ENCODE measurements around the gene SEMA5B.

Gene SEMA5B

DNA sequence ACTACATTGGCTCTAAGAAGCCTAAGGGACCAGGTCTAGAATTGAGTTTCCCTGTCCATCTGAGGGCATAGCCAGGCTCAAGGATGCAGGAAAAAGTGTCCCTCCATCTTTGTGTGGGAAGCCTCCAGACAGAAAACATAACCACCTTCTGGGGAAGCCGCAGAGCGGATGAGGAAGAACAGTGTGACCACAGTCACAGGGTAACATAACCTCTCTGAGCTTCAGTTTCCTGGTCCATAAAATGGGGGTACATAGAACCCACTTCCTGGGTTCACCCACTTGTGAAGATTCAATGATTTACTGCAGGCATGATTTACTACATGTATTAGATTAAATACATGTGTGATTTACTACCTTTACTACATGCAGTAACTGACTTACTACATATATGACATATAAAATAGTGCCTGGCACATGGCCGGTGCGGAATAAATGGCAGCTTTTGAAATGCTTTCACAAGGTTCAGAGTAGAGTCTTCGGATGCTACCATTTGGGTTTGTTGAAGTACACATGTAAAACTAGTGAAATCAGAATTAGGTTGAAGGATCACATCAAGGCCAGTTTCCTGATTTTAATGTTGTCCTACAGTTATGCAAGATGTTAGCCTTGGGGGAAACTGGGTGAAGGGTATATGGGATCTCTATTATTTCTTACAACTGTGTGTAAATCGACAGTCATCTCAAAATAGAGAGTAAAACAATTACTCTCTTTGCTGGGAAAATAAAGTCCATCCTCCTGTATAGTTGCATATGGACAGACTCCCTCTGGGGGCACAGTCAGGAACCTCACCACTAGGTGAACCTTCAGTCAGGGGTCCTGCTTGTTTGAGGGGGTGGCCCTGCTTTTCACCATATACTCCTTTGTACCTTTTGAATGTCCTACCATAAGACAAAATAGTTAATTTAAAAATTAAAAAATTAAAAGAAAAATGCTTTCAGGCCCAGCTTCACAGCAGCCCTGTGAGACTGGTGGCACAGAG lies 86.0 kb downstream of the SEMA5B start:
- no peak for DNase-seq

DNA sequence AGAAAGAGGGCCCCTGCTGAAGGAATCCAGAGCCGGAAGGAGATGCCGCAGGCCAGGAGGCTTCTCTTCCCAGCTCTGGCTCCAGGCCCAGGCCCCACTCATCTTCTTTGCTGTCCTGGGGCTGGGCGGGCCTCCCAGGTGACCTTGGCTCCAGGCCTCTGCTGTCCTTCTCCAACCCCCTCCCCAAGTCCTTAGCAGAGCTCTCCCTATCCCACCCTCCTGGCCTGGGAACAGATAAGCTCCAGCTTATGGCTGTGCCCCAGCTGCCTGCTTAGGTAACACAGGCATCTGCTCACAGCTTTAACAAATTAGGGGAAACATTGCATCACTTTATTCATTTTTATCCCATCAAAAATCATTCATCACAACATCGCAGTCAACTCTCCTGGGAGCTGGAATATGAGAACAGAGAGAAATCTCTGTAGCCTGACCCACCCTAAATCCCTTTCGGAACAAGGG lies 86.9 kb downstream of the SEMA5B start:
- no peak for DNase-seq

GRCh38 chr3:122938783-122939425 lies 88.7 kb downstream of the SEMA5B start:
- no peak for DNase-seq

DNA sequence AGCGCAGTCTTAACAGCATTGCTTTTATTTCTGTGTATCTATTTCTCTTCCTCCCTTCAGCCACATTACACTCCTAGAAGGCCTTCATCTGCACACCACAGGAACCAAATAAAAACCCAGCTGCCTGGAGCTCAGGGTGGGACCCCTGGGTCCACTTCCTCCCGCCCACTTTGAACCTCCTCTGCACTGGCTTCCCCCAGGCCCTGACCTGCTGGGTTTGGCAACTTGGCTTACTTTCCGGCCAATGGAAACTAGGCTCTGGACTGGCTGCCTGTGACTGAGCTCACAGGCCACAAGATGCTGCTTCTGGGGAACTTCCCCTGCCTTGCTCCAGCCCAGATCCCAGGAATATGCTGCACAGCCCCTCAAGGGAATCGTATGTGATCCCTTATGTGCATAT lies 89.8 kb downstream of the SEMA5B start:
- no peak for DNase-seq

GRCh38 chr3:122936986-122937385 lies 90.6 kb downstream of the SEMA5B start:
- no peak for DNase-seq

DNA sequence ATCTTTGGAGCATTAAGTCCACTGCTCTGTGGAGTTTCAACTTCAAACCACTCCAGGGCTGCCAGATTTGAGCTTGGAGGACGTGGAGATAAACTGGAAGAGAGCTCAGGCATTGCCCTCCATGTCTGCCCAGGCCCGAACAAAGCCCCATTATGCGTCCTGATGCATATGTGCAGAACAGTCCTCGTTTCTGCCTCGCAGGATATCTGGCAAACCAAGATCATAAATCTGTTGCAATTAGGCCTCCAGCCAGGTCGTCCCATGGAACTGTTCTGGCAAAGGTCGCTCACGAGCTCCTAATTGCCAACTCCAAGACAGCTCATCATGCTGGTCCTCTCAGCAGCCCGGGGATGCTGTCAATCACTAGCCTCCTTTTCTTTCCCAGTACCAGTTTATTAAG lies 91.2 kb downstream of the SEMA5B start:
- no peak for DNase-seq

DNA sequence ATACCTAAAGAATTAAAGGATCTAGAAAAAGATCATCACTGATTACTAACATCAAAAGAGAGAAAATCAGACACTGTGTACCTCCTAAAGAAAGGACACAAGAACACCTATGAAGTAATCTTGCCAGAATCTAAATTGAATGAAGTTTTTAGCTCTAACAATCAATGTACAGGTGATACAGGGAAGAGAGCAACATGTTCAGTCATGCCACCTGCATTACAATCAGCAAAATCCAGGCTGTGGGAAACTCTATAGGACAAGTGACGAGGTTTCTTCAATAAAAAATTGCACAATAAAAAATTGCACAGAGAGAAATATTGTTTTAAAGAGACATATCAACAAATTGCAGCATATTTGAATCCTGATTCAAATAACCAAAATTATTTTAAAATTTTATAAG lies 93.3 kb downstream of the SEMA5B start:
- no peak for DNase-seq

DNA sequence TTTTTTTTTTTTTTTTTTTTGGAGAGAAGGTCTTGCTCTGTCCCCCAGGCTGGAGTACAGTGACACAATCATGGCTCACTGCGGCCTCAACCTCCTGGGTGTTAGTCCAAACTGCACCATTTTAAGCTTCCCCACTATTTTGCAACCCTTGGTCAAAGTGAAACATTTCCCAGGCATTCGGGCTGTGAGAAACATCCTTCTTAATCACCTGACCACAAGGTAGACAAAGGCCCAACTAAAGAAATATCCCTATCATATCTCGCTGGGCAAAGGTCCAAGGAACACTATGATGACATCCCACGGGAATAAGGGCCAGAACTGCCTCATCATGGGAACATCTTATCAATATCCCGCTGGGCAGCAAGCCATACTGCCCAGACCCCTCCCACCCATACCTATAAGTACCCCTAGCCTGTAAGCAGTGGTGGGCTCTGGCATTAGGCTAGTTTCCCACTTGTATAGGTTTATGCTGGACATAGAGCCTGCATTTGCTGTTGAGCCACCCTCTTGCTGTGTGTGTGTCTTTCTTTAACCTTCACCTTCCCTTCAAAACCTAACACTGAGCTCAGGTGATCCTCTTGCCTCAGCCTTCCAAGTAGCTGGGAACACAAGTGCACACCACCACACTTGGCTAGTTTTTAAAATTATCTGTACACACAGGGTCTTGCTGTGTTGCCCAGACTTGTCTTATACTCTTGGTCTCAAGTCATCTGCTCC lies 95.2 kb downstream of the SEMA5B start:
- no peak for DNase-seq

DNA sequence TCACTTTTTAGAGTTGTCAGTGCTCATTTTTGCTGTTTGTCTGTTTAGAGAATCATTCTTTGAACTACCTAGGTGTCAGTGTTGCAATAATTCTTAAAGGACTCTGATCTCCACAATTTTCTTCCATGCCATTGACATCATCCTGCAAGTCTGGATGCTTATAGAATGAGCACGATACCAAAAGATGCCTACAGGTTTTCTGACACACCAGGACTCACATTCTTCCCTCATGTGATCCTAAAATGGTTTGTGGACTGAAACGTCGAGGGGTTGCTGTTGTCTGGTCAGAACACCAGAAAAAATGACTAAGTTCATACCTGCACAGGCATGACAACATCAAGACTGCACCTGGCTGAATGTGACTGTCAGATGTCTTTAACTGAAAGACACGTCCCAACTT lies 95.9 kb downstream of the SEMA5B start:
- DNase-seq = no peak

DNA sequence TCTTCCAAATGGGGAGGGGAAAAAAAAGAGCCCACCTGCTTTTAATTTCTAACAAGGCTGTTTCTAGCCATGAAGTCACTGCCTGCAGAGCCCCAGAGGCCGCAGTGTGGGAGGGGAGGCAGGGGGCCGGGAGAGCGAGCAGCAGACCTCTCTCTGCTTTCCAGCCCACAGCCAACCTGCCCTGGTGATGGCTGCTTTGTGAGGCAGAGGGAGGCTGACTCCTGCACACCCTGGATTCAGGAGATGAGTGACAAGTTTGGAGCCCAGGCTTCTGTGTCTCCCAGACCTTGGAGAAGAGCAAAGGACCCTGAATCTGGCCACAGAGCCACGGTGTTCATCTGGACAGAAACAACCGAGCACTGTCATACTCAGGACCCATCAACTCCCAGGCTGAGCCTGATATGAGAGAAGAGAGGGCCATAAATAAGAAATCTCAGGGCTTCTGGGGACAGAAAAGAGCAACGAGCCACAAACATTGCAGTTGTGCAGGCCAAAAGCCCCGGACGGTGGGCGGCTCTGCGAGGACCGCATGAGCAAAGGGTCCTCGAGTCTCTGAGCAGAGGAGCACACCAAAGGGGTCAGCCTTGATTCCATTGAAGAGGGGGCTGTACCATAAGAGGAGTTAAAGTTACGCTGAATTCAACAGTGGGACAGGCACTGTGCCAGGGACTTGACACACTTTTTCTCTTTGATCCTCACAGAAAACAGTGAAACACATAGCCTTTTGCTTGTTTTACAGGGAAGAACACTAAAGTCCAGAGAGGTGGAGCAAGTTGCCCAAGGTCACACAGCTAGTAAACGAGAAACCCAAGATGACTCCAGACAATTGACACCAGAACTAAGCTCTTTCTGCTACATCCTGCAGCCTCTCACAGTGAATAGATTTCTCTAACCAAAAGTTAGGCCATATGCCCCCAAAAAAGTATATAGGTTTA lies 97.2 kb downstream of the SEMA5B start:
- DNase-seq = no peak

- no peak for DNase-seq
Measured at GRCh38 chr3:122929188-122930062, 98.1 kb downstream of the SEMA5B start.

- no peak for DNase-seq
Measured at GRCh38 chr3:122928396-122929187, 99.0 kb downstream of the SEMA5B start.

DNA sequence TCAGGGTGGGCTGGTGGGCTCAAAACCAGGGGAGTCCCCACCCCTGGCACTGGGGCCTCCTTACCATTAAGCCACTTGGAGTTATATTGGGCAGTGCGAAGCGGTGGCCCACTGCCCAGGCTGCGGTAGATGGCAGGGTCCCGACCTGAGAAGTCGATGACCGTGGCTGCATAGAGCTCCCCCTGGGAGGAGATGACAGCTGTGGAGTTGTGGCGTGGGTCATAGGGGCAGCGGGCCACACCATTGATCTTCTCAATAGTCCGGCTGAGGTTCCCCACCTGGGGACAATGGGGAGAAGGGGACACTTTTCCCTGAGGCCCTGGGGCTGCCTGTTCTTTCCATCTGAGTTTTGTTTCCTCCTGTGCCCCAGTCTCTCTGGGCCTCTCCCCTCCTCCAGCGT lies 99.8 kb downstream of the SEMA5B start:
- DNase-seq = no peak

DNA sequence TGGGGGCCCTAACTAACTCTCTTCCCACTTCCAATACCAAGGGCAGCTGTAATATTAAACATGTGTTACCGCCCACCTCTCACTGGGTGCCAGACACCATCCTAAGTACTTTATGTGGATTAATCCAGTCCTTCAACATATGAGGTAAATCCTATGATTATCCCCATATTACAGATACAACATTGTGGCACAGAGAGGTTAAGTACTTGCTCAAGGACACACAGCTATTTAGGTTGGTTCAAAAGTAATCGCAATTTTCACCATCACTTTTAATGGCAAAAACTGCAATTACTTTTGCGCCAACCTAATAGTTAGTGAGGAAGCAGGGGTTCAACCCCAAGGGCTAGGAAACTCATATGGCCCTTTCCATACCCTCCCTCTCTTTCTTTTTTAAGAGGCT lies 100.8 kb downstream of the SEMA5B start:
- DNase-seq = no peak

- DNase-seq = no peak
Measured at GRCh38 chr3:122926322-122926721, 101.2 kb downstream of the SEMA5B start.

GRCh38 chr3:122925756-122926155 lies 101.8 kb downstream of the SEMA5B start:
- no peak for DNase-seq

DNA sequence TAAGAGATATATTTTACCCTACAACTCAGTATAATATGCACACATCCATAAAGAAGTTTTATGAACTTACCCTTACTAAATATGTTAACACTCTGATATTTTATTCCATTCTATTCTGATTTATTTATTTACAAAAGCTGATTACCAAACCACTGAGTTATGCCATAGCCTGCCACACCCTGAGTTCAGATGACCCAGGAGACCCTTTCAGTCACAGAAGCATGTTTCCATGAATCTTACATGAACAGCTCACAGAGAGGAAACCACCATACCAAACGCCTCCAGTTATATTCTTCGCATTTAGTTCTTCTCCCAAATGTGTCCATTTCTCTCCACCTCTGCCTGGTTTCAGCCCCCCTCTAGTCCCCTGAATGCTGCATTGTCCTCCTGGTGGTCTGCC lies 103.5 kb downstream of the SEMA5B start:
- no peak for DNase-seq

DNA sequence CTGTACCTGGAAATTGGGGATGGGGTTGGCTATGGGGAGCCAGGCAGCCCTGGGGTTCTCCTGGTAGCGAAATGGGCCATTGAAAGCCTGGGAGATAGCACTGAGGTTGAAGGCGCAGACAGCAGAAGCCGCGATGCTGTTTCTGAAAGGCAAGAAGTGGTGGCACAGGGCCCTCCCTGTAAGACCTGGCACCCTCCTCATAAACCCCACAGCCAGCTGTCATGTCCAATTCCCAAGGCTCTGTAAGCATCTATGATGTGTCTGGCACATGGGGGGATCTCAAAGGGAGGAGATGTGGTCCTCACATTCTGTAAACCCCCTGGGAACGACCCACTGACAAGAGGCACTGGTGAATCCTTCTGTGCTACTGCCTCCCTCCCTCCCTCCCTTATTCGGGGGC lies 104.0 kb downstream of the SEMA5B start:
- DNase-seq = no peak

GRCh38 chr3:122921791-122922651 lies 105.5 kb downstream of the SEMA5B start:
- peak; percentile 26 for DNase-seq

Measured in DMS153 (cell line).